GM19193 (cell line): ENCODE data around the gene ATP8A2.

Source experiments
- POLR2A ChIP-seq: IDR thresholded peaks from 4 replicates; pipeline ENCODE4 v1.6.1; 2011; ENCODE audit not compliant: insufficient read depth, insufficient read length; ENCODE audit errors: extremely low read depth

Gene ATP8A2

GRCh38 chr13:26007261-26008125, 635.7 kb downstream of the ATP8A2 start:
- no peak for TF ChIP-seq POLR2A

- no peak for TF ChIP-seq POLR2A
Measured at GRCh38 chr13:26010487-26011207, 638.9 kb downstream of the ATP8A2 start.

- no peak for TF ChIP-seq POLR2A
Measured at GRCh38 chr13:26011208-26011573, 639.4 kb downstream of the ATP8A2 start.

GRCh38 chr13:26011996-26012821, 640.4 kb downstream of the ATP8A2 start:
- TF ChIP-seq POLR2A, result no peak

GRCh38 chr13:26012995-26013394, 641.2 kb downstream of the ATP8A2 start:
- no peak for TF ChIP-seq POLR2A

GRCh38 chr13:26015271-26016125, 643.7 kb downstream of the ATP8A2 start:
- TF ChIP-seq POLR2A, result no peak

GRCh38 chr13:26016189-26016588, 644.4 kb downstream of the ATP8A2 start:
- TF ChIP-seq POLR2A, result no peak

- no peak for TF ChIP-seq POLR2A
Measured at GRCh38 chr13:26017196-26017921, 645.6 kb downstream of the ATP8A2 start.

- TF ChIP-seq POLR2A, result no peak
Measured at GRCh38 chr13:26017932-26018665, 646.3 kb downstream of the ATP8A2 start.

GRCh38 chr13:26019251-26019650, 647.5 kb downstream of the ATP8A2 start:
- no peak for TF ChIP-seq POLR2A

GRCh38 chr13:26019881-26020870, 648.4 kb downstream of the ATP8A2 start:
- no peak for TF ChIP-seq POLR2A

GRCh38 chr13:26020891-26021290, 649.1 kb downstream of the ATP8A2 start:
- TF ChIP-seq POLR2A, result no peak

- TF ChIP-seq POLR2A, result no peak
Measured at GRCh38 chr13:26021516-26021915, 649.7 kb downstream of the ATP8A2 start.
